ENCODE data around the gene RNLS.

The RNLS gene

DNA sequence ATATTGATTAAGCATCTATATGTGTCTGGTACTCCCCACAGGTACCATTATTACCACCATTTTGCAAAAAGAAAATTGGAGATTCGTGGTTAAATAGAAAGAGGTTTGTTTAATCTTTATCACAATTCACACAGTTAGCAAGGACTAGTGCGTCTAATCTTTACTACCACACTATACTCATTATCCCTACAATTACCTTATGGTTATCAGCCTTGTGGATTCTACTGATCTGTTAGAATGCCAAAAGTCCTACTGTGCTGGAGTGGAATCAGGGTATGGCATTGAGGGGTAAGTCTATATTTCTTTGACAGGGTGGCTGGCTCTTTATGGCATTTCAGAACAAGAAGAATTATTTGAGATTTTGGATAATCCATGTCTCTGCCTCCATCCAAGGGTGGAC is 156.1 kb downstream of the RNLS start:
- H3K4me3 ChIP-seq (ENCODE audit: low read length) = no peak overlapping the region
- TF ChIP-seq, protein P1, sequence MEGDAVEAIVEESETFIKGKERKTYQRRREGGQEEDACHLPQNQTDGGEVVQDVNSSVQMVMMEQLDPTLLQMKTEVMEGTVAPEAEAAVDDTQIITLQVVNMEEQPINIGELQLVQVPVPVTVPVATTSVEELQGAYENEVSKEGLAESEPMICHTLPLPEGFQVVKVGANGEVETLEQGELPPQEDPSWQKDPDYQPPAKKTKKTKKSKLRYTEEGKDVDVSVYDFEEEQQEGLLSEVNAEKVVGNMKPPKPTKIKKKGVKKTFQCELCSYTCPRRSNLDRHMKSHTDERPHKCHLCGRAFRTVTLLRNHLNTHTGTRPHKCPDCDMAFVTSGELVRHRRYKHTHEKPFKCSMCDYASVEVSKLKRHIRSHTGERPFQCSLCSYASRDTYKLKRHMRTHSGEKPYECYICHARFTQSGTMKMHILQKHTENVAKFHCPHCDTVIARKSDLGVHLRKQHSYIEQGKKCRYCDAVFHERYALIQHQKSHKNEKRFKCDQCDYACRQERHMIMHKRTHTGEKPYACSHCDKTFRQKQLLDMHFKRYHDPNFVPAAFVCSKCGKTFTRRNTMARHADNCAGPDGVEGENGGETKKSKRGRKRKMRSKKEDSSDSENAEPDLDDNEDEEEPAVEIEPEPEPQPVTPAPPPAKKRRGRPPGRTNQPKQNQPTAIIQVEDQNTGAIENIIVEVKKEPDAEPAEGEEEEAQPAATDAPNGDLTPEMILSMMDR (conservative IDR thresholded peaks at IDR 0.05; ENCODE audit: low read length) = no peak
- DNase-seq (ENCODE audit: low read depth) = no peak

DNA sequence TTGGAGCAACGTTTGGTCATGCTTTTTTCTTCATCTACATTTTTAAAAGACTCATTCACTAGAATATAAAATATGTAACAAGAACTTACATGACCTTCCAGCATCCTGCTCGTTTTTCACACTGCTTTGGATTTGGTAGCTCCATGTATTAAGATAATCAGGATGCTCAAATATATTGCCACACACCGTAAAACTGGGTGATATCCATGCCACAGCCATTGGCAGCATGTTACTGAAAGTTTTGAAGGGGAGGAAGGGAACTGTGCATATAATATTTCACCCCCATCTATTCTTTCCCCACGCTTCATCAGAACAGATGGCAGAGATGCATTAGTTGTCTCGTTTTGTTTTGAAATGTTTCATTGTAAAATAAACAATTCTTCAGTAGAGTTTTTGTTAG is 158.2 kb downstream of the RNLS start:
- H3K4me3 ChIP-seq (ENCODE audit: low read length) = no peak overlapping the region
- no peak for DNase-seq (ENCODE audit: low read depth)
- TF ChIP-seq, protein P1 (conservative IDR thresholded peaks at IDR 0.05; ENCODE audit: low read length) = no peak

DNA sequence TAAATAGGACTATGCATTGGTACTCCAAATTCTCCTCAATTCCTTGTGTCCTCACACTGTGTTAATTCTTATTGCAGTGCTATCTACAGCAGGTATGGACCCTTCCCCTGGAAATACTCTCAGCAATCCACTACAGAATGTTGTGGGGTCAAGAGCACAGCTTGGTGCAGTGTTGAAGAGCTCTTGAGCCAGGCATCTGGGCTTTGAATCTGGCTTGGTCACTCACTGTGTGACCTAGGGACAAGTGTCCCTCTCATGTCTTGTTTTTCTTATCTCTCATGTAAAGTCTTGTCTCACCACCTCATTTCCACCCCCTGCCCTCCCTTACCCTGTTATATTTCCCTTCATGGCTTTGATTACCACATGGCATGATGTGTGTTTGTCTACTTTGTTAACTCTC is 159.4 kb downstream of the RNLS start:
- TF ChIP-seq, protein P1 (conservative IDR thresholded peaks at IDR 0.05; ENCODE audit: low read length) = no peak
- no peak overlapping the region for H3K4me3 ChIP-seq (ENCODE audit: low read length)
- DNase-seq (ENCODE audit: low read depth) = no peak

DNA sequence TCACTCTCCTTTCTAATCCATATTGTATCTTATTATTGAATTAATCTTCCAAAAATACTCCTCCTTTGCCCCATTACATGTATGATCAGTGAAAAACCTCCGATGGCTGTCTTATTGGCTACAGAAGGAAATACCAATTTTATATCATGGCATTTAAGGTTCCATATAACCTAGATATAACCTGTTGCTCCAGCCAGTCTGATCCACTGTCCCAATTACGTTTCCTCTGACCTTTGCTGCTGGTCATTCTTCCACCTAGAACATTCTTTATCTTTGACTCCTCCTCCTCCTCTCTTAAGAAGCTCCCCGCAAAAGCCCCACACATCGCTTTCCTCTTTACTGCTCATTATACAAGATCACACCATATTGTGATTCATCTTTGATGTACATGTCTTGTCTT is 161.5 kb downstream of the RNLS start:
- no peak for DNase-seq (ENCODE audit: low read depth)
- TF ChIP-seq, protein P1 (conservative IDR thresholded peaks at IDR 0.05; ENCODE audit: low read length) = no peak
- no peak overlapping the region for H3K4me3 ChIP-seq (ENCODE audit: low read length)

DNA sequence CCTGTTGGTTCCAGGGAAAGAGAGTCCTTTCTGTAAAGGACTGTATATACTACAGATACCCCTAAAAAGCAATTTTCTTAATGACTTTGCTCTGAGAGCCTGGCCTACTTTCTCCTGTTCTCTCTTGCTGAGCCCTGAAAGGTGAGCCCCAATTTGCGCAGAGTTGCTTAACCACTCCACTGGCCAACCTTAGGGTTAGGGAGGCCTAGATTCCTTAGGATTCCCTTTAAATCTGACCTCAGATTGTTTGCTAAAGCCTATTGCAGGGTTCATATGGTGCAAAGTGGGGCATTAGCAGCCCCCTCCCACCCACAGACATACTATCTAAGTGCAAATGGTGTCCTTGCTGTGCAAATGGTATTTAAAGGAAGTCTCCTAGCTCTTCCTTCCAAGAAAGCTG is 164.2 kb downstream of the RNLS start:
- no peak for DNase-seq (ENCODE audit: low read depth)
- H3K4me3 ChIP-seq (ENCODE audit: low read length) = no peak overlapping the region
- TF ChIP-seq, protein P1 (conservative IDR thresholded peaks at IDR 0.05; ENCODE audit: low read length) = no peak

DNA sequence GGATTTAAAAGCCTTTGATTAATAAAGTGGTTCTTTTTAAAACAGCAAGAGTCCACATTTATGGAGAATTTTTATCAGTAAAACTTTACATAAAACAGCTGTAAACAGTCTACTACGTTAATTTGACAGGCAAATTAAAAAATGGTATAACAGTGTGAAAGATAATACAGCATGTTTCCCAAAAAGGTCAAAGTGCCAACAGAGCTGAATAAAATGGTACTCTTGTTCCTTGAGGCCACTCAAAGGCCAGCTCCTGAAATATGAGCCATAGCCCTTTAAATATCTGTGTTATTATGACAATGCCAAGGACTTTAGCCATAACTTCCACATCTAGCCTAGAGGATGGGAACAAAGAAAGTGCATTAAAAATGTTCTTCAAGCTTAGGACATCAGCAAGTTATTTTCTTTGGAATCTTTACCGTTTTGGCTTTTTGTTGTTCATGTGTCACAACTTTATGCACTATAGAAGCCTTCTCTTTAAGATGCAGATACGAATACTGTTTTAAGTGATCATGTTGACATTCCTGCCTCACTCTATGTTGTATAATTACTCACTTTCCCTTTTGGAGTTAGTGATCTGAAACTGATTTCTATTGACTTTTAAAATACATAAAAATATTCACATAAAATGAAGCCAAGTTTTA is 165.6 kb downstream of the RNLS start:
- TF ChIP-seq, protein P1 (conservative IDR thresholded peaks at IDR 0.05; ENCODE audit: low read length) = no peak
- DNase-seq (ENCODE audit: low read depth) = no peak
- no peak overlapping the region for H3K4me3 ChIP-seq (ENCODE audit: low read length)

DNA sequence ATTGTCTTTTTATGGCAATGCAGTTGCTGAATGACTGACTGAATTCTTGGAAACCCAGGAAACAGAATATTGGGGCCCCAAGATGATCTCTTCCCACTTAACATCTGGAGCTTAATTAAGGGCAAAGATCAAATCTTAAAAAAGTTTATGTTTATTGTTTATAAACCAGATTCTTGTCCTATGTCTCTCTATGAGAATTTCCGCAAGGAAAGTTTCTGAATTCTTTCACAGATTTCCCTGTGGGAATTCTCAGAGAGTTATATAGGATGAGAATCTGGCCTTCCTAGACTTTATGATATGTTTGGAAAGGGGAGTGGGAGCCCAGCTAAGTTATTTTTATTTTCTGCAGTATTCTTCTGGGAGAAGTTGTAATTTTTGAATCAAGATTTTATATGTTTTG is 166.3 kb downstream of the RNLS start:
- no peak for DNase-seq (ENCODE audit: low read depth)
- TF ChIP-seq, protein P1 (conservative IDR thresholded peaks at IDR 0.05; ENCODE audit: low read length) = no peak
- H3K4me3 ChIP-seq (ENCODE audit: low read length) = no peak overlapping the region
